HL-60 (cell line): ENCODE data around the gene SH3BP4.

Source experiments
- CTCF ChIP-seq: IDR thresholded peaks from one replicate; pipeline ENCODE4 v1.5.1; 2011; ENCODE audit warnings: low read length, control low read depth, inconsistent platforms; ENCODE audit not compliant: insufficient read depth
- GABPA ChIP-seq: IDR thresholded peaks from 2 replicates; pipeline ENCODE4 v1.6.1; 2012; ENCODE audit warnings: low read depth
- POLR2AphosphoS5 ChIP-seq: IDR thresholded peaks from 2 replicates; pipeline ENCODE4 v1.6.1; 2012; ENCODE audit warnings: low read depth

DNA sequence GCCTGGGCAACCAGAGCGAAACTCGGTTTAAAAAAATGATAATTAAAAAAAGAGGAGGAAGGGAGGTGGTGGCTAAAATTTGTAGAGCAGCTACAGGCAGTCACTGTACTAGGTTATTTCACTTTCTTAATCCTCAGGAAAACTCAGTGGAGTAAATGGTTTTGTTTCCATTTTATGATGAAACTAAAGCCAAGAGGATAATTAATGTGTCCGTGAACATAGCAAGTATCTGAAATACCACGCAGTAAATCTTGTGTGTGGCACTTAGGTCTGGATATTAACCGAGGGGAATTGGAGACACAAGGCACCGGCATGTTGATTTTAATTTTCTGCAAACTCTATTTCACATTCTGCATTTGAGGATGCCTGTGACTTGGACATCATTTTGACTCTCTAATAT is 14.5 kb downstream of the SH3BP4 start:
- TF ChIP-seq CTCF, result no peak
- TF ChIP-seq POLR2AphosphoS5, result no peak
- TF ChIP-seq GABPA, result no peak
